Thyroid gland (tissue), 4 donors: ENCODE measurements around the gene CTNNA3.

Experiments used
- POLR2A ChIP-seq, 2 donors: fragments of 450-650 bp; IDR thresholded peaks; one replicate each; pipeline ENCODE4 v1.6.1; 2017; ENCODE audit warnings: antibody characterized with exemption in 2 of 2, mild to moderate bottlenecking in 2 of 2, moderate library complexity in 1 of 2
- TF ChIP-seq, protein P1 (sequence below), 6 experiments: fragments of 200-600 bp in 3 of 6; fragments of 450-650 bp in 3 of 6; sonication (generic) in 3 of 6; IDR thresholded peaks; one replicate each; pipeline ENCODE4 v1.5.1; 2016 to 2019; ENCODE audit warnings: antibody characterized with exemption in 6 of 6, mild to moderate bottlenecking in 2 of 6, inconsistent platforms in 1 of 6, moderate library complexity in 1 of 6

DNA sequence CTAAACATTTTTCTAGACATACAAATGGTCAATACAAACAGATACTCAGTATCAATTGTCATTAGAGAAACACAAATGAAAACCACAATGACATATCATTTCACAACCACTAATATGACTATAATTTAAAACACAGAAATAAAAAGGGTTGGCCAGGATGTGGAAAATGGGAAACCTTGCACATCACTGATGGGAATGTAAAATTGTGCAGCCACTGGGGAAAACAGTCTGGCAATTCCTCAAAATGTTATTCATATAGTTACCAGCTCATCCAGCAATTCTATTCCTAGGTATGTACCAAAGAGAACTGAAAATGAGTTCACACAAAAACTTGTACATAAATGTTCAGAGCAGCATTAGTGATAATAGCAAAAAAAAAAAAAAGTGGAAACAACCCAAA, 876.3 kb downstream of the CTNNA3 start:
- TF ChIP-seq, protein P1, sequence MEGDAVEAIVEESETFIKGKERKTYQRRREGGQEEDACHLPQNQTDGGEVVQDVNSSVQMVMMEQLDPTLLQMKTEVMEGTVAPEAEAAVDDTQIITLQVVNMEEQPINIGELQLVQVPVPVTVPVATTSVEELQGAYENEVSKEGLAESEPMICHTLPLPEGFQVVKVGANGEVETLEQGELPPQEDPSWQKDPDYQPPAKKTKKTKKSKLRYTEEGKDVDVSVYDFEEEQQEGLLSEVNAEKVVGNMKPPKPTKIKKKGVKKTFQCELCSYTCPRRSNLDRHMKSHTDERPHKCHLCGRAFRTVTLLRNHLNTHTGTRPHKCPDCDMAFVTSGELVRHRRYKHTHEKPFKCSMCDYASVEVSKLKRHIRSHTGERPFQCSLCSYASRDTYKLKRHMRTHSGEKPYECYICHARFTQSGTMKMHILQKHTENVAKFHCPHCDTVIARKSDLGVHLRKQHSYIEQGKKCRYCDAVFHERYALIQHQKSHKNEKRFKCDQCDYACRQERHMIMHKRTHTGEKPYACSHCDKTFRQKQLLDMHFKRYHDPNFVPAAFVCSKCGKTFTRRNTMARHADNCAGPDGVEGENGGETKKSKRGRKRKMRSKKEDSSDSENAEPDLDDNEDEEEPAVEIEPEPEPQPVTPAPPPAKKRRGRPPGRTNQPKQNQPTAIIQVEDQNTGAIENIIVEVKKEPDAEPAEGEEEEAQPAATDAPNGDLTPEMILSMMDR (IDR thresholded peaks at IDR 0.05): no peak
- TF ChIP-seq POLR2A (IDR thresholded peaks at IDR 0.05): no peak
